Measurements from ENCODE around the gene ASPRV1. TPM values are rescaled to one million over a fixed set of nuclear protein-coding genes. Genes with fewer than 3 reads are reported as not detected.

ASPRV1 gene
- polyA plus RNA-seq, 1 donor (not counting 4 experiments of a cell fraction or from before 2014, with no cell fraction given): 1.5 TPM

- peaks cover 18% of the 10 kb centered on the region for H3K4me1 ChIP-seq (ENCODE audit: control insufficient read depth, extremely low read depth, insufficient read depth, low read length)
- no peak for FAIRE-seq
- TF ChIP-seq, protein P1, sequence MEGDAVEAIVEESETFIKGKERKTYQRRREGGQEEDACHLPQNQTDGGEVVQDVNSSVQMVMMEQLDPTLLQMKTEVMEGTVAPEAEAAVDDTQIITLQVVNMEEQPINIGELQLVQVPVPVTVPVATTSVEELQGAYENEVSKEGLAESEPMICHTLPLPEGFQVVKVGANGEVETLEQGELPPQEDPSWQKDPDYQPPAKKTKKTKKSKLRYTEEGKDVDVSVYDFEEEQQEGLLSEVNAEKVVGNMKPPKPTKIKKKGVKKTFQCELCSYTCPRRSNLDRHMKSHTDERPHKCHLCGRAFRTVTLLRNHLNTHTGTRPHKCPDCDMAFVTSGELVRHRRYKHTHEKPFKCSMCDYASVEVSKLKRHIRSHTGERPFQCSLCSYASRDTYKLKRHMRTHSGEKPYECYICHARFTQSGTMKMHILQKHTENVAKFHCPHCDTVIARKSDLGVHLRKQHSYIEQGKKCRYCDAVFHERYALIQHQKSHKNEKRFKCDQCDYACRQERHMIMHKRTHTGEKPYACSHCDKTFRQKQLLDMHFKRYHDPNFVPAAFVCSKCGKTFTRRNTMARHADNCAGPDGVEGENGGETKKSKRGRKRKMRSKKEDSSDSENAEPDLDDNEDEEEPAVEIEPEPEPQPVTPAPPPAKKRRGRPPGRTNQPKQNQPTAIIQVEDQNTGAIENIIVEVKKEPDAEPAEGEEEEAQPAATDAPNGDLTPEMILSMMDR (optimal IDR thresholded peaks at IDR 0.05 in 1 of 3, IDR thresholded peaks at IDR 0.05 in 1 of 3, conservative IDR thresholded peaks at IDR 0.05 in 1 of 3; ENCODE audit: extremely low read depth in 1 of 3, insufficient read depth in 2 of 3, low read length in 3 of 3): no peak
- TF ChIP-seq EZH2 (IDR thresholded peaks at IDR 0.05; ENCODE audit: low read length): no peak
- no peak overlapping the region for H3K4me3 ChIP-seq (ENCODE audit: control insufficient read depth in 2 of 3, extremely low read depth in 1 of 3, insufficient read depth in 2 of 3, low read depth in 1 of 3, low read length in 3 of 3)
- no peaks in the 10 kb centered on the region for H3K36me3 ChIP-seq (ENCODE audit: control insufficient read depth in 2 of 2, extremely low read depth in 1 of 2, insufficient read depth in 2 of 2, low read length in 2 of 2)
- H3K9me3 ChIP-seq (ENCODE audit: control insufficient read depth, low read depth, low read length): no peaks in the 10 kb centered on the region
- H3K9me1 ChIP-seq (ENCODE audit: control insufficient read depth, extremely low read depth, insufficient read depth, low read length): no peaks in the 10 kb centered on the region
- H3K79me2 ChIP-seq (ENCODE audit: control insufficient read depth, insufficient read depth, low read length): no peaks in the 10 kb centered on the region
- H3K9ac ChIP-seq (ENCODE audit: control insufficient read depth, extremely low read depth, insufficient read depth, low read length): no peak overlapping the region
- no peak overlapping the region for H2AFZ ChIP-seq (ENCODE audit: control insufficient read depth, low read length)
- H3K27ac ChIP-seq (ENCODE audit: control insufficient read depth, insufficient read depth, low read length): no peak overlapping the region
- H3K27me3 ChIP-seq (ENCODE audit: control insufficient read depth, extremely low read depth, insufficient read depth, low read length): no peaks in the 10 kb centered on the region
- dilution Hi-C loops (cut with MboI; ENCODE audit: extremely low pct_ligation_motif_present, low sequenced_read_pairs): no loop called here
- no peaks in the 10 kb centered on the region for H4K20me1 ChIP-seq (ENCODE audit: control insufficient read depth, extremely low read depth, insufficient read depth, low read length)
- DNase-seq (ENCODE audit: low read depth, low spot score): no peak
- no peak overlapping the region for H3K4me2 ChIP-seq (ENCODE audit: control insufficient read depth, extremely low read depth, insufficient read depth, low read depth, low read length)
Observed at GRCh38 chr2:69993708-69994107, 32.3 kb upstream of the ASPRV1 start.

DNA sequence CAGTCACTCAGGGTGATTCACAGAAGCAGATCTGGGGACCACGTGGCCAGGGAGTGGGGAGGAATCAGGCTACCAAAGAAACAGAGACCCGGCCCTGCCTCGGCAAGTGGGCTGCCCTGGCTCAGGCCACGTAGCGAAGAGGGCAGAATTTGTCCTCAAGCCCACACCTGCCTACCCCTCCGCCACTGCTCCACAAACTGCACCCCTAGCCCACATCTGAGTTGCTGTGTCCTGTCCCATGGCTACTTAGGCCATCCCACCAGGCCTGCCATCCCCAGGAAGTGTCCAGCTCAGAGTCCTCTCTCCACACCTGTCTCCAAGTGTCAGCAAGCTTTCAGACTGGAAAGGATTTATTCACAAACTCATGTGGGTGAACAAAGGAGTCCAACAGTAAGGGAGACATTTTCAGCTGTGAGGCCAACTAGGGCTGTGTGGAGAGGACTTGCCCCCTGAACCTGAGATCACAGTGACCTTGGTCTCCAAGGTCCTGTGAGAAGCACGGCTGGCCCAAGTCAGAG is 31.7 kb upstream of the ASPRV1 start:
- Histone ChIP-seq H3K4me1 (ENCODE audit: control insufficient read depth, extremely low read depth, insufficient read depth, low read length) (peaks cover 16% of the 10 kb centered on the region), H4K20me1 (ENCODE audit: control insufficient read depth, extremely low read depth, insufficient read depth, low read length) (no peaks in the 10 kb centered on the region), H2AFZ (ENCODE audit: control insufficient read depth, low read length) (no peak overlapping the region), H3K27ac (ENCODE audit: control insufficient read depth, insufficient read depth, low read length) (no peak overlapping the region), H3K9ac (ENCODE audit: control insufficient read depth, extremely low read depth, insufficient read depth, low read length) (no peak overlapping the region), H3K4me2 (ENCODE audit: control insufficient read depth, extremely low read depth, insufficient read depth, low read depth, low read length) (no peak overlapping the region), H3K79me2 (ENCODE audit: control insufficient read depth, insufficient read depth, low read length) (no peaks in the 10 kb centered on the region), H3K4me3 (ENCODE audit: control insufficient read depth in 2 of 3, extremely low read depth in 1 of 3, insufficient read depth in 2 of 3, low read depth in 1 of 3, low read length in 3 of 3) (no peak overlapping the region), H3K36me3 (ENCODE audit: control insufficient read depth in 2 of 2, extremely low read depth in 1 of 2, insufficient read depth in 2 of 2, low read length in 2 of 2) (no peaks in the 10 kb centered on the region), H3K27me3 (ENCODE audit: control insufficient read depth, extremely low read depth, insufficient read depth, low read length) (no peaks in the 10 kb centered on the region), H3K9me1 (ENCODE audit: control insufficient read depth, extremely low read depth, insufficient read depth, low read length) (no peaks in the 10 kb centered on the region), H3K9me3 (ENCODE audit: control insufficient read depth, low read depth, low read length) (no peaks in the 10 kb centered on the region)
- FAIRE-seq: no peak
- no peak for TF ChIP-seq EZH2 (IDR thresholded peaks at IDR 0.05; ENCODE audit: low read length)
- TF ChIP-seq, protein P1 (optimal IDR thresholded peaks at IDR 0.05 in 1 of 3, IDR thresholded peaks at IDR 0.05 in 1 of 3, conservative IDR thresholded peaks at IDR 0.05 in 1 of 3; ENCODE audit: extremely low read depth in 1 of 3, insufficient read depth in 2 of 3, low read length in 3 of 3): no peak
- DNase-seq (ENCODE audit: low read depth, low spot score): no peak
- dilution Hi-C loops (cut with MboI; ENCODE audit: extremely low pct_ligation_motif_present, low sequenced_read_pairs): no loop called here
